Suprapubic skin (tissue), 4 donors: ENCODE data around the gene DST.

ENCODE experiments used
- CTCF ChIP-seq, 2 donors: fragments of 200-600 bp in 1 of 2; fragments of 450-650 bp in 1 of 2; sonication (generic) in 1 of 2; IDR thresholded peaks; one replicate each; pipeline ENCODE4 v1.5.1; 2016 to 2019; ENCODE audit warnings: antibody characterized with exemption in 2 of 2, mild to moderate bottlenecking in 1 of 2, moderate library complexity in 1 of 2
- POLR2A ChIP-seq, 2 donors: fragments of 450-650 bp; IDR thresholded peaks; one replicate each; pipeline ENCODE4 v1.6.1; 2017; ENCODE audit warnings: antibody characterized with exemption in 2 of 2, mild to moderate bottlenecking in 2 of 2, moderate library complexity in 2 of 2
- POLR2AphosphoS5 ChIP-seq, 3 donors: sonication (generic); formaldehyde crosslinking; IDR thresholded peaks; one replicate each; pipeline ENCODE4 v1.6.1; 2017; ENCODE audit warnings: antibody characterized with exemption in 3 of 3

- no peak for TF ChIP-seq CTCF (IDR thresholded peaks at IDR 0.05)
- no peak for TF ChIP-seq POLR2A (IDR thresholded peaks at IDR 0.05)
- no peak for TF ChIP-seq POLR2AphosphoS5 (IDR thresholded peaks at IDR 0.05)
These were observed 107.8 kb downstream of the DST start for GRCh38 chr6:56534680-56535419.
